HepG2 (cell line): ENCODE results near the gene EIF3L. TPM values are rescaled to one million over a fixed set of nuclear protein-coding genes. Genes with fewer than 3 reads are reported as not detected.

Experiments
- CENPT ChIP-seq: sonication (generic); formaldehyde crosslinking; IDR thresholded peaks from 2 replicates; pipeline ENCODE4 v1.8.0; 2022; ENCODE audit warnings: low read depth, mild to moderate bottlenecking, moderate library complexity, missing genetic modification reagents
- DRAP1 ChIP-seq: IDR thresholded peaks from 2 replicates; pipeline ENCODE4 v1.6.1; 2016; ENCODE audit warnings: missing genetic modification reagents, missing compliant biosample characterization
- FOXC1 ChIP-seq: sonication (generic); formaldehyde crosslinking; IDR thresholded peaks from 2 replicates; pipeline ENCODE4 v1.8.0; 2022; ENCODE audit warnings: mild to moderate bottlenecking, missing genetic modification reagents, borderline replicate concordance
- GABPA ChIP-seq, 2 experiments: IDR thresholded peaks; 2 replicates each; pipeline ENCODE4 v1.6.1; 2011 to 2016; ENCODE audit warnings: low read depth in 2 of 2, low read length in 1 of 2, missing biosample characterization in 1 of 2, missing genetic modification characterization in 1 of 2
- GPBP1L1 ChIP-seq: sonication (generic); formaldehyde crosslinking; IDR thresholded peaks from 2 replicates; pipeline ENCODE4 v1.5.0; 2020; ENCODE audit warnings: mild to moderate bottlenecking, missing genetic modification reagents
- HMGXB3 ChIP-seq: sonication (generic); formaldehyde crosslinking; IDR thresholded peaks from 2 replicates; pipeline ENCODE4 v1.4.0; 2020; ENCODE audit warnings: missing genetic modification reagents, borderline replicate concordance
- KDM1A ChIP-seq: IDR thresholded peaks from 2 replicates; pipeline ENCODE4 v1.6.1; 2016; ENCODE audit warnings: missing compliant biosample characterization
- KMT2B ChIP-seq: IDR thresholded peaks from 2 replicates; pipeline ENCODE4 v1.6.1; 2016; ENCODE audit warnings: missing genetic modification reagents, missing compliant biosample characterization
- PHF5A ChIP-seq: IDR thresholded peaks from one replicate; pipeline ENCODE4 v1.6.1; 2018; ENCODE audit warnings: low read depth, missing genetic modification reagents; ENCODE audit not compliant: unreplicated experiment
- ZNF687 ChIP-seq: sonication (generic); formaldehyde crosslinking; IDR thresholded peaks from 2 replicates; pipeline ENCODE4 v1.5.1; 2020; ENCODE audit warnings: mild to moderate bottlenecking, missing genetic modification reagents, moderate library complexity
- ZNF792 ChIP-seq: IDR thresholded peaks from 2 replicates; pipeline ENCODE4 v1.6.1; 2016
- polyA plus RNA-seq, 8 experiments: library from polyadenylated mRNA; depleted of rRNA in 3 of 8; stranded (reverse) in 7 of 8; unstranded in 1 of 8; fragments of >200 nt; fragmentation: Illumina TruSeq in 4 of 8; extraction: Trizol in 4 of 8; gene quantifications; 2 replicates each; pipeline versions ENCODE4 v1.2.1 to v1.2.3, GENCODE V29; 2011 to 2016; ENCODE audit warnings: low read depth in 4 of 8, missing spikeins in 1 of 8, mixed read lengths in 1 of 8; ENCODE audit not compliant: insufficient read depth in 1 of 8
- total RNA-seq, 5 experiments: library from RNA; depleted of rRNA; stranded (reverse); fragments of >200 nt; fragmentation: Illumina TruSeq; extraction: Trizol; gene quantifications; 2 replicates each; pipeline ENCODE4 v1.2.3, GENCODE V29; 2016; ENCODE audit warnings: low read depth in 1 of 5
- TF ChIP-seq, protein P1 (sequence below), 2 experiments: sonication (generic) in 1 of 2; formaldehyde crosslinking in 1 of 2; IDR thresholded peaks; 2 replicates each; pipeline versions ENCODE4 v1.5.1 to v1.6.1; 2011 to 2020; ENCODE audit warnings: borderline replicate concordance in 1 of 2, low read depth in 1 of 2, low read length in 1 of 2, mild to moderate bottlenecking in 1 of 2, missing genetic modification reagents in 1 of 2, moderate library complexity in 1 of 2

The EIF3L gene
- total and polyA plus RNA-seq, 2 of the 13 experiments (the other 11 are each of a cell fraction or from before 2014, with no cell fraction given) = 514 to 793 TPM

GRCh38 chr22:37804881-37805809 is 44.1 kb upstream of the EIF3L start (continued):
- TF ChIP-seq HMGXB3 = no peak
- peak; percentile 84 for TF ChIP-seq ZNF687 (CRISPR knock-in tag)
- TF ChIP-seq CENPT (CRISPR knock-in tag) = 0 out of 2 replicates have a peak, but pooled peaks have one; percentile 33
- TF ChIP-seq KDM1A (CRISPR knock-in tag) = peak; percentile 41; the same call in 1 of the 2 replicates
- peak; percentile 94 for TF ChIP-seq DRAP1
- peak; percentile 37; the same call in 1 of the 2 replicates for TF ChIP-seq KMT2B (CRISPR knock-in tag)
- TF ChIP-seq ZNF792 (CRISPR knock-in tag) = no peak
- TF ChIP-seq PHF5A = peak; percentile 41
- TF ChIP-seq GPBP1L1 (CRISPR knock-in tag) = no peak
- TF ChIP-seq GABPA (IDR thresholded peaks at IDR 0.05; ENCODE audit: low read depth, low read length) = no peak
- TF ChIP-seq GABPA (CRISPR knock-in tag; IDR thresholded peaks at IDR 0.05; ENCODE audit: low read depth) = peak; percentile 43; the same call in 1 of the 2 replicates
- TF ChIP-seq FOXC1 (CRISPR knock-in tag) = peak; percentile 80; the same call in 1 of the 2 replicates
- TF ChIP-seq, protein P1, sequence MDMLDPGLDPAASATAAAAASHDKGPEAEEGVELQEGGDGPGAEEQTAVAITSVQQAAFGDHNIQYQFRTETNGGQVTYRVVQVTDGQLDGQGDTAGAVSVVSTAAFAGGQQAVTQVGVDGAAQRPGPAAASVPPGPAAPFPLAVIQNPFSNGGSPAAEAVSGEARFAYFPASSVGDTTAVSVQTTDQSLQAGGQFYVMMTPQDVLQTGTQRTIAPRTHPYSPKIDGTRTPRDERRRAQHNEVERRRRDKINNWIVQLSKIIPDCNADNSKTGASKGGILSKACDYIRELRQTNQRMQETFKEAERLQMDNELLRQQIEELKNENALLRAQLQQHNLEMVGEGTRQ (IDR thresholded peaks at IDR 0.05; ENCODE audit: low read depth, low read length) = no peak
- TF ChIP-seq, protein P1 (CRISPR knock-in tag; IDR thresholded peaks at IDR 0.05; ENCODE audit: borderline replicate concordance) = 0 out of 2 replicates have a peak, but pooled peaks have one; percentile 12
